Breast epithelium (tissue), 4 donors: Measurements from ENCODE around the gene PFKFB1. TPM values are rescaled to one million over a fixed set of nuclear protein-coding genes. Genes with fewer than 3 reads are reported as not detected.

ENCODE experiments used
- DNase-seq, 2 donors: peaks; one replicate each; pipeline ENCODE4 v3.0.0-alpha.2; 2019; ENCODE audit warnings: low spot score in 2 of 2
- H3K27ac ChIP-seq, 2 donors: fragments of 200-600 bp; sonication (generic) in 1 of 2; one replicate each; pipeline ENCODE4 v1.5.1; 2016 to 2019; ENCODE audit warnings: mild to moderate bottlenecking in 1 of 2
- H3K27me3 ChIP-seq, 2 donors: fragments of 200-600 bp; sonication (generic) in 1 of 2; one replicate each; pipeline versions ENCODE4 v1.5.1 to v1.6.0; 2017 to 2019; ENCODE audit warnings: control low read depth in 1 of 2, mild to moderate bottlenecking in 1 of 2
- H3K36me3 ChIP-seq: fragments of 200-600 bp; one replicate; pipeline ENCODE4 v1.5.1; 2019
- H3K4me1 ChIP-seq, 2 donors: fragments of 200-600 bp; sonication (generic); one replicate each; pipeline ENCODE4 v1.5.1; 2016 to 2019; ENCODE audit warnings: control low read depth in 1 of 2
- H3K4me3 ChIP-seq, 3 donors: fragments of 200-600 bp; sonication (generic); 1 replicate in 2 of 3; 2 replicates in 1 of 3; pipeline ENCODE4 v1.5.1; 2016 to 2019; ENCODE audit warnings: mild to moderate bottlenecking in 3 of 3, moderate library complexity in 2 of 3
- H3K9me3 ChIP-seq, 2 donors: fragments of 200-600 bp; sonication (generic) in 1 of 2; one replicate each; pipeline ENCODE4 v1.5.1; 2016 to 2019; ENCODE audit warnings: control low read depth in 1 of 2
- CTCF ChIP-seq, 3 donors: fragments of 450-650 bp; IDR thresholded peaks; one replicate each; pipeline ENCODE4 v1.5.1; 2016 to 2017; ENCODE audit warnings: antibody characterized with exemption in 3 of 3, mild to moderate bottlenecking in 3 of 3, moderate library complexity in 3 of 3
- POLR2A ChIP-seq: fragments of 450-650 bp; IDR thresholded peaks from one replicate; pipeline ENCODE4 v1.6.1; 2016; ENCODE audit warnings: antibody characterized with exemption, mild to moderate bottlenecking, moderate library complexity
- POLR2AphosphoS5 ChIP-seq, 3 donors: sonication (generic); formaldehyde crosslinking; IDR thresholded peaks; one replicate each; pipeline ENCODE4 v1.6.1; 2017; ENCODE audit warnings: antibody characterized with exemption in 3 of 3
- intact Hi-C: fragments of 100-400 bp; cut with DNase I; formaldehyde crosslinking; loops from one replicate; pipeline ENCODE4 v1.15.1; 2023; ENCODE audit warnings: low total_unique reads
- total RNA-seq, 3 donors: library from RNA; depleted of rRNA; stranded (reverse); fragments of >200 nt; gene quantifications; one replicate each; pipeline ENCODE4 v1.1.0, GENCODE V29; 2016

PFKFB1 gene
- total RNA-seq, 3 donors from 2014 or later: 2.6 to 18.7 (median 3.1) TPM

- DNase-seq: no peak
- Histone ChIP-seq H3K36me3 (no peaks in the 10 kb centered on the region), H3K27ac (no peak overlapping the region), H3K27me3 (peaks cover 0 to 47% of the 10 kb centered on the region in 2 donors), H3K9me3 (no peaks in the 10 kb centered on the region), H3K4me3 (no peak overlapping the region), H3K4me1 (no peaks in the 10 kb centered on the region)
- intact Hi-C loops: no loop called here
- TF ChIP-seq POLR2A (no peak), CTCF (IDR thresholded peaks at IDR 0.05) (no peak), POLR2AphosphoS5 (IDR thresholded peaks at IDR 0.05) (no peak)
Observed at GRCh38 chrX:55029291-55029690, 35.3 kb upstream of the PFKFB1 start.

DNA sequence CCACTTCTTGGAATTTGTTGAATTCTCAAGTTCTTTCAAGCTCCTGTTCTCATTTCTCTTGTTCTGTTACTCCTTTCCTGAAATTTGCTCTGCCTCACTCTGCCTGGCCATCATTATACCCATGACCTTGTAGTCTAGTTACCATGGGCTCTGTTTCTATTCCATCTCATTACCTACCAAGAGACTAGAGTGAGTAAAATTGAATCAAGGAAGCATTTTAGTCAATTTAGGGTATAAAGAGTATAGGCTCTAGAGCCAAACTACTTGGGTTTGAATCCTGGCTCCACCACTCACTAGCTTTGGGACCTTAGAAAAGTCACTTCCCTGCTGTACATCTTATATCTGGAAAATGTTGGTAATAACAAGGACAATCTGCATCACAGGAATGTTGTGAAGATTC is 34.6 kb upstream of the PFKFB1 start:
- H3K4me1 ChIP-seq: no peaks in the 10 kb centered on the region
- intact Hi-C loops: no loop called here
- no peak for DNase-seq

DNA sequence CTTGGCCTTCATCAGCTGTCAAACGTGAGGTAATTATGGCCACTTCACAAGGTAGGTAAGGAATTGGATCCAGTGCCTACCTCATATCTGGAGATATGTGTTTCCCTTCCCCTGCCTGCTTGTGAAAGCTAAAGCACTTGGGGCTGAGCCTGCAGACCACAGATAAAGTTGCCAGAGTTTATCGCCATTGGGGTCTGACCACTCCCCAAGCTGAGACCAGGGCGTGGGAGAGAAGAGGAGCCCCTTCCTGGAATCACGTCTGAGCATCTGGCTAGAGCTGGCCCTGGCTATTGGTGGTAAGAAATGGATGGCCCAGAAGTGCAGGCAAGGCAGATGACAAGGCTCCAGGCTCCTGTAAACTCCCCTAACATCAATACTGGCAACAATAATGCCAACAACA is 34.1 kb upstream of the PFKFB1 start:
- H3K36me3 ChIP-seq: no peaks in the 10 kb centered on the region
- intact Hi-C loops: no loop called here

More for the DNA sequence above, 34.6 kb upstream of the PFKFB1 start:
- Histone ChIP-seq H3K27ac (no peak overlapping the region), H3K36me3 (no peaks in the 10 kb centered on the region), H3K4me3 (no peak overlapping the region), H3K27me3 (peaks cover 0 to 49% of the 10 kb centered on the region in 2 donors), H3K9me3 (no peaks in the 10 kb centered on the region)
- TF ChIP-seq POLR2A: no peak
- no peak for TF ChIP-seq CTCF (IDR thresholded peaks at IDR 0.05)
- TF ChIP-seq POLR2AphosphoS5 (IDR thresholded peaks at IDR 0.05): no peak

DNA sequence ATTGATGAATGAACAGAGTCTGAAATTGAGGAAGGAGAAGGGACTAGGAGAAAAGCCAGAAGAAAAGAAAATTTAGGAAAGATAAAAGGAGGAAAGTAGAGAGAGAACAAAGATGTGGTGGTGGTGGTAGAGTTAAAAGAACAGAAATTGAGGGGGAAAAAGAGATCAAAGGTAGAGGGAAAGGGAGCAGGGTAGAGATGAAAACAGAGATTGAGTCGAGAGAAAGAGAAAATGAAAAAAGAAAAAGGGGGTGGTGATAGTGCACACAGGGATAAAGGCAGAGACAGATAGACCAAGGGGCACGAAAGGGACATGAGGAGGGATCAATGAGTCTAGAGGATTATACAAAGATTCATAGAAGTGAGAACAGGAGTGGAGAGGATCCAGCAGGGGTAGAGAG is 32.9 kb upstream of the PFKFB1 start:
- intact Hi-C loops: no loop called here

More for the DNA sequence above, 34.1 kb upstream of the PFKFB1 start:
- no peak for DNase-seq
- Histone ChIP-seq H3K27me3 (peaks cover 0 to 46% of the 10 kb centered on the region in 2 donors), H3K4me1 (no peaks in the 10 kb centered on the region), H3K27ac (no peak overlapping the region), H3K9me3 (no peaks in the 10 kb centered on the region), H3K4me3 (no peak overlapping the region)
- TF ChIP-seq CTCF (IDR thresholded peaks at IDR 0.05) (no peak), POLR2A (no peak), POLR2AphosphoS5 (IDR thresholded peaks at IDR 0.05) (no peak)

DNA sequence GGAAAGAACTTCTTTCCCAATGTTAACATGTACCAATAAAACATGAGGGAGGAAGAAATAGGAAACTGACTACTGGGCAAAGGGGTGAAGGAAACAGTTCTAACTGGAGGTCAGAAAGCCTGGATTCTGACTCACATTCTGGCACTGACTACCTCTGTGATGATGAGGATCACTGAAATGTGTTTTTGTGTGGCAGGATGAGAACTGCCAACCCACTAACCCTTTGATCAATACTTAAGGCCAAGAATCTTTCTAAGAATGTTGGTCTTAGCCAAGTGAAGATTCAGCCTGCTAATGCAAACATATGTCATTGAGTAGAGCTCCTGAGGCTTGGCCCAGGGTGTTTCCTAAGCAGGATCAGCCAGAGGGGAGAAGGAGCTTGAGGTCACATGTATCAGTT is 32.2 kb upstream of the PFKFB1 start:
- H3K27ac ChIP-seq: no peak overlapping the region
- no peaks in the 10 kb centered on the region for H3K9me3 ChIP-seq
- peaks cover 0 to 39% of the 10 kb centered on the region in 2 donors for H3K27me3 ChIP-seq
- TF ChIP-seq CTCF (IDR thresholded peaks at IDR 0.05) (no peak), POLR2AphosphoS5 (IDR thresholded peaks at IDR 0.05) (no peak), POLR2A (no peak)
- intact Hi-C loops: no loop called here
- H3K4me3 ChIP-seq: no peak overlapping the region
- DNase-seq: no peak
- no peaks in the 10 kb centered on the region for H3K36me3 ChIP-seq
- H3K4me1 ChIP-seq: no peaks in the 10 kb centered on the region

More for the DNA sequence above, 32.9 kb upstream of the PFKFB1 start:
- Histone ChIP-seq H3K4me1 (no peaks in the 10 kb centered on the region), H3K27ac (no peak overlapping the region), H3K27me3 (peaks cover 0 to 40% of the 10 kb centered on the region in 2 donors), H3K9me3 (no peaks in the 10 kb centered on the region), H3K4me3 (no peak overlapping the region), H3K36me3 (no peaks in the 10 kb centered on the region)
- TF ChIP-seq POLR2AphosphoS5 (IDR thresholded peaks at IDR 0.05) (no peak), CTCF (IDR thresholded peaks at IDR 0.05) (no peak), POLR2A (no peak)
- DNase-seq: no peak
